ENCODE measurements around the gene DAP3.

The DAP3 gene

GRCh38 chr1:155769257-155769656 is 80.4 kb downstream of the DAP3 start:
- no peak for DNase-seq (ENCODE audit: low read depth in 2 of 3, low spot score in 1 of 3)

- no peak for DNase-seq (ENCODE audit: low read depth in 2 of 3, low spot score in 1 of 3)
These were observed 84.3 kb downstream of the DAP3 start for GRCh38 chr1:155773221-155773620.

GRCh38 chr1:155776414-155776813 is 87.5 kb downstream of the DAP3 start:
- DNase-seq (ENCODE audit: low read depth in 2 of 3, low spot score in 1 of 3), result no peak

DNA sequence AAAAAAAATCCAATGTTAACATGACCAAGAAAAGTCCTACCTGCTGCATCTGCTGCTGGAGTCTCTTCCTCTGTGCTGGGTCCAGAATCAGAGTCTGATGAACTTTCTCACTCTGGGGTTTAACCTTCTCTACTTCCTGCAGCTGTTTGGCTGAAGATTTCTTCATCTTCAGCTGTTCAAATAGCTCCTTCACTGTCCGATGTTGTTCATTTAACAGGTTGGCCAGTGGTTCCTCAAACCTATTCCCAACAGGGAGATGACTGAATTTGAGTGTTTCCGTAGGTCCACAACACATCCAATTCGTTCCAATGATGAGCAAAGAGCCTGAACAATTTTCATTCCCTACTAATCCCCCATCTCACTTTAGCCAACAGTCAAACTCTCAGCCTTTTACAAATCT is 88.7 kb downstream of the DAP3 start:
- DNase-seq (ENCODE audit: low read depth in 2 of 3, low spot score in 1 of 3), result no peak
